Activated CD4-positive, alpha-beta T cell treated with anti-CD3 and anti-CD28 coated beads, Interleukin-2, Interleukin-4, amounts not matched to agents 100 ng/mL and 50 ng/mL, durations not matched to agents 16 hours and 8 hours (primary cell): ENCODE data around the gene FIGN.

Experiments used
- DNase-seq: peaks from one replicate; pipeline ENCODE4 v3.0.0-alpha.2; 2020; ENCODE audit warnings: low spot score

FIGN gene

GRCh38 chr2:163558251-163559021 lies 177.4 kb downstream of the FIGN start:
- no peak for DNase-seq

- DNase-seq = no peak
Observed at GRCh38 chr2:163556511-163556910, 179.3 kb downstream of the FIGN start.

- DNase-seq = no peak
Observed at GRCh38 chr2:163554864-163555263, 180.9 kb downstream of the FIGN start.

- DNase-seq = no peak
Observed at GRCh38 chr2:163553601-163554000, 182.2 kb downstream of the FIGN start.

GRCh38 chr2:163552758-163553157 lies 183.1 kb downstream of the FIGN start:
- DNase-seq = no peak

GRCh38 chr2:163551616-163552373 lies 184.0 kb downstream of the FIGN start:
- no peak for DNase-seq

GRCh38 chr2:163548970-163549369 lies 186.8 kb downstream of the FIGN start:
- no peak for DNase-seq
